Measurements from ENCODE around the gene LTBP2. TPM values are rescaled to one million over a fixed set of nuclear protein-coding genes. Genes with fewer than 3 reads are reported as not detected.
A peak's percentile ranks its signal among the peaks of the same experiment; 100 is the strongest.

The LTBP2 gene
- total and polyA plus RNA-seq, 8 donors, result 2.9 to 36.2 (median 7.9) TPM

DNA sequence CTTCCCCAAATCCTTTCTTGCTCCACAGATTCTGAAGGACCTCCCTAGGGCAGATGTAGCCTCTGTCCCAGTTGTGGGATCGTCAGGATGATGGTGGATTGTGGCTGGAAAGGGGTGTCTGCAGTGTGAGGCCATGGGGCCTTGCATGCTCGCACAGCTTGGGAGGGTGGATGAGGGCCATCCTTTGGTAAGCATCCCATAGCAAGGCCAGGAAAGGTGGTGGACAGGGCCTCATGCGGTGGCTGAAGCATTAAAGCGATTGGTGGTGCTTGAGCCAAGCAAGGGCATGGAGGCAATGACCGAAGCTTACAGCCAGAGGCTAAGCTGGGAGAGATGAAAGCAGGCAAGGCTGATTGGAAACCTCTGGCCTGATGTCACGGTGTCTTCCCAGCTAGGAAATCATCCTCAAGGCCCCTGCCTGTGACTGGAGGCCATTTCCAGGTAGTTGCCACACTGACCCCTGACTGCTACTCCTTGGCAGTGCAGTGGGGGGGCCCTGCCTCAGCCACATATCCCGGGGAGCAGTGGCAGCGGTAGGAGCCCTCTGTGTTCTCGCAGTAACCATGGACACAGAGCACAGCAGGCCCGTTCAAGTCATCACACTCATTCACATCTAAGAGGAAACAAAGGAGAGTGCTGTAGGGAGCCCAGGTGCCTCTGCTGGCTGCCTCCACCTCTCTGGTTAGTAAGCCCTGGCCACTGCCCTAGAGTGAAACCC lies 111.5 kb downstream of the LTBP2 start:
- peaks cover 0 to 14% (median 8%) of the 10 kb centered on the region in 4 donors for H3K4me1 ChIP-seq
- H3K27ac ChIP-seq, result peak overlapping the region in 1 of 5 donors; percentile 66
- no peak for DNase-seq
- no peaks in the 10 kb centered on the region for H3K9me3 ChIP-seq
- no peak overlapping the region for H3K4me3 ChIP-seq
- WGBS, 5 donors, result 80 to 92% (median 83%) methylated on average over 6 to 10 of the region's 10 CpGs
- intact Hi-C loops (cut with DNase I; ENCODE audit: low total_unique reads), result loop anchor here (5.0 kb wide), 1 partner anchor 112 kb away; the partner anchor contains the start of gene LTBP2
- no peaks in the 10 kb centered on the region for H3K27me3 ChIP-seq
- H3K36me3 ChIP-seq, result peaks cover 0 to 56% (median 27%) of the 10 kb centered on the region in 4 donors
- no peak for TF ChIP-seq POLR2AphosphoS5 (IDR thresholded peaks at IDR 0.05)
- TF ChIP-seq, protein P1, sequence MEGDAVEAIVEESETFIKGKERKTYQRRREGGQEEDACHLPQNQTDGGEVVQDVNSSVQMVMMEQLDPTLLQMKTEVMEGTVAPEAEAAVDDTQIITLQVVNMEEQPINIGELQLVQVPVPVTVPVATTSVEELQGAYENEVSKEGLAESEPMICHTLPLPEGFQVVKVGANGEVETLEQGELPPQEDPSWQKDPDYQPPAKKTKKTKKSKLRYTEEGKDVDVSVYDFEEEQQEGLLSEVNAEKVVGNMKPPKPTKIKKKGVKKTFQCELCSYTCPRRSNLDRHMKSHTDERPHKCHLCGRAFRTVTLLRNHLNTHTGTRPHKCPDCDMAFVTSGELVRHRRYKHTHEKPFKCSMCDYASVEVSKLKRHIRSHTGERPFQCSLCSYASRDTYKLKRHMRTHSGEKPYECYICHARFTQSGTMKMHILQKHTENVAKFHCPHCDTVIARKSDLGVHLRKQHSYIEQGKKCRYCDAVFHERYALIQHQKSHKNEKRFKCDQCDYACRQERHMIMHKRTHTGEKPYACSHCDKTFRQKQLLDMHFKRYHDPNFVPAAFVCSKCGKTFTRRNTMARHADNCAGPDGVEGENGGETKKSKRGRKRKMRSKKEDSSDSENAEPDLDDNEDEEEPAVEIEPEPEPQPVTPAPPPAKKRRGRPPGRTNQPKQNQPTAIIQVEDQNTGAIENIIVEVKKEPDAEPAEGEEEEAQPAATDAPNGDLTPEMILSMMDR (IDR thresholded peaks at IDR 0.05), result no peak
- TF ChIP-seq EP300 (IDR thresholded peaks at IDR 0.05), result no peak
- no peak for TF ChIP-seq POLR2A (IDR thresholded peaks at IDR 0.05)

DNA sequence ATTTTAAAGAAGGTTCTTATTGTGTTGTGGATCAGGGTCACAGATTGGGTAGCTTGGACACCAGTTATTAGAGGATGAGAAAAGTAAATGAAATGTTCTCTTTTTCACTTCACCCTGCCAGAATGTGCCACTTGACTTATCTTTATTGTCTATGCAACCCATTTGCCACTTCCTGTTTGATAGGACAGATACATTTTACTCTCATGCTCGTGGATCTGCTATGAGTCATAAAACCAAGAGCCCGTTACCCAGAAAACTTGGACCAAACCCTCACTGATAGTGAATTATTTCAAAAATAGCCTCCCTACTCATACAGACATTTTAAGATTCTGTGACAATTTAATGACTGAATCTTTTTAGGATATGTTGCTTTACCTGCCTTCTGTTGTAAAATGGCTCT lies 116.7 kb downstream of the LTBP2 start:
- intact Hi-C loops (cut with DNase I; ENCODE audit: low total_unique reads), result no loop called here
- no peak overlapping the region for H3K4me3 ChIP-seq
- TF ChIP-seq EP300 (IDR thresholded peaks at IDR 0.05), result no peak
- TF ChIP-seq POLR2A (IDR thresholded peaks at IDR 0.05), result no peak
- TF ChIP-seq POLR2AphosphoS5 (IDR thresholded peaks at IDR 0.05), result no peak
- TF ChIP-seq, protein P1 (IDR thresholded peaks at IDR 0.05), result no peak
- no peaks in the 10 kb centered on the region for H3K27me3 ChIP-seq
- no peaks in the 10 kb centered on the region for H3K9me3 ChIP-seq
- peaks cover 0 to 33% (median 12%) of the 10 kb centered on the region in 4 donors for H3K36me3 ChIP-seq
- WGBS, 5 donors, result 40 to 75% (median 60%) methylated on average over 2 of the region's 2 CpGs
- peak overlapping the region in 1 of 5 donors; percentile 93 for H3K27ac ChIP-seq
- peaks cover 11 to 41% (median 22%) of the 10 kb centered on the region in 4 donors for H3K4me1 ChIP-seq
- no peak for DNase-seq

DNA sequence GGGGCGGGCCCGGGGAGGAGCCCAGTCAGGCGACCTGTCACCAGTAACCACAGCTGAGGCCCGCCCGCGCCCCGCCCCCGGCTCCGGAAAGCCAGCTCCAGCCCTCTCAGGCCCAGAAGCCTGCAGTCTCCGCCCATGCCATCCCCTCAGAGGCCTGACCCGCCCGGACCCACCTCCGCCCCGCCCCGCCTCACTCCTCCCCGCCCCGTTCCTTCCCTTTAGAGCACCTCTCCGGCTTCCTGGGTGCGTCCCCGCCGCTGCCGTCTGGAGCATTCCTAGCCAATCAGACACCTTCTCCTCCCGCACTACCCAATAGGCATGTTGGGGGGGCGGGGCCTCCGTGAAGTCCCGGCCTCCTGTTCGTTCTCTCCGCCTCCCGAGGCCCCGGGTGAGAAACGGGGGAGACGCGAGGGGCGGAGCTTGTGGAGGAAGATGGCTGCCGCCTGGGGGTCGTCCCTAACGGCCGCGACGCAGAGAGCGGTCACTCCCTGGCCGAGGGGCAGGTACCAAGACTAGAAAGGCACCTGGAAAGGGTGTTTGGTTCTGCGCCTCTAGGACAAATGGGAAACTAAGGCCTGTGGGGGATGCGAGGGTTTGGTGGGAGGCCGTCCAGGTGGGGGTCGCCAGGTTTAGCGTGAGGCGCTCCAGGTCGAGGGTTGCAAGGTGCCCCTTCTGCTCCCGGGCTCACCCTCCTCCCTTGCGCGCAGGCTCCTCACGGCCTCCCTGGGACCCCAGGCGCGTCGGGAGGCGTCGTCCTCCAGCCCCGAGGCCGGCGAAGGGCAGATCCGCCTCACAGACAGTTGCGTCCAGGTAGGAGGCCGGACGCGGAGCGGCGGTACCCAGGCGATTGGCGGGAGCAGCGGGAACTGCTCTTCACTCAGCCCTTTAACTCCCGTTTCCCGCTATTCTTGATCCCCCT lies 118.4 kb downstream of the LTBP2 start, which contains the start of gene ISCA2:
Gene ISCA2, plus strand, starts transcription at position 423 of the 919 bp plus-strand sequence. Its CDS starts 10 bp downstream, at position 433.
- peak; percentile 25 to 68 (median 54) for TF ChIP-seq POLR2AphosphoS5 (IDR thresholded peaks at IDR 0.05)
- no peak for TF ChIP-seq EP300 (IDR thresholded peaks at IDR 0.05)
- TF ChIP-seq POLR2A (IDR thresholded peaks at IDR 0.05), result no peak
- TF ChIP-seq, protein P1 (IDR thresholded peaks at IDR 0.05), result no peak
- intact Hi-C loops (cut with DNase I; ENCODE audit: low total_unique reads), result no loop called here
- WGBS, 5 donors, result 0 to 1% (median 1%) methylated on average over 23 to 73 of the region's 73 CpGs
- Histone ChIP-seq H3K4me1 (peaks cover 20 to 59% (median 36%) of the 10 kb centered on the region in 4 donors), H3K27ac (peak within 1 kb of the TSS; percentile 81 to 96 (median 93)), H3K9me3 (no peaks in the 10 kb centered on the region), H3K27me3 (no peaks in the 10 kb centered on the region), H3K36me3 (peaks cover 0 to 20% (median 8%) of the 10 kb centered on the region in 4 donors), H3K4me3 (peak within 1 kb of the TSS; percentile 81 to 93 (median 88))
- peak; percentile 100 for DNase-seq

DNA sequence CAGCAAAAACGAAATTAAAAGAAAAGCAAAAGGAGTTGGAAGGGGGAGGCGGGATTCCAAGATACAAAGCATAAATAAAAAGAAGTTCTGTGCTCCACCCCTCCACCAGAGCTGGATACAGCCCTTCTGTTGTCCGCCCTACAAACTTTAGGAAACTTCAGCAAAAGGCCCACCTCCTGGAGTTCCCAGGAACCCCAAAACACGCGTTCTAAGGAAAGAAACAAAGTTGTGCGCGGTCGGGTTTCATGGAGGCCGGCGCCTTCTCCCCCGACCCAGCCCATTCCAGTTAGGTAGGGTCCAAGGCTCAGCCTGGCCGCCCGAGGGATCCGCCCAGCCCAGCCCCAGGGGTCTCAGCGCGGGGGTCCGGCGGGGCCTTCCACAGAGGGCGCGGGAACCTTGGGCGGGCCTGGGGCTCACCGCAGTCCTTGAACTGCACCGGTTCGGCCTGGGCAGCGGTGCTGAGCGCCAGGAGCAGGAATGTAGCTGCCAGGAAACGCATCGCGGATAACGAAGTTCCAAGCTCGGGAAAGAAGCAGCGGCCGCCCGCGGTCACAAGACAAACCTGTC lies 119.2 kb downstream of the LTBP2 start, which contains the start of gene NPC2:
Gene NPC2, minus strand, starts transcription at position 530 of the 567 bp plus-strand sequence. Its CDS starts 31 bp downstream, at position 499.
- H3K4me1 ChIP-seq, result peaks cover 20 to 66% (median 36%) of the 10 kb centered on the region in 4 donors
- peak; percentile 52 to 82 (median 67) for TF ChIP-seq POLR2AphosphoS5 (IDR thresholded peaks at IDR 0.05)
- TF ChIP-seq, protein P1 (IDR thresholded peaks at IDR 0.05), result no peak
- intact Hi-C loops (cut with DNase I; ENCODE audit: low total_unique reads), result no loop called here
- WGBS, 5 donors, result 0 to 1% (median 0%) methylated on average over 26 to 35 of the region's 35 CpGs
- peak within 1 kb of the TSS; percentile 81 to 93 (median 88) for H3K4me3 ChIP-seq
- H3K9me3 ChIP-seq, result no peaks in the 10 kb centered on the region
- peaks cover 0 to 24% (median 11%) of the 10 kb centered on the region in 4 donors for H3K36me3 ChIP-seq
- DNase-seq, result no peak
- H3K27me3 ChIP-seq, result no peaks in the 10 kb centered on the region
- H3K27ac ChIP-seq, result peak within 1 kb of the TSS; percentile 81 to 96 (median 93)

Measured in stomach (tissue), 9 donors.